Measurements from ENCODE around the gene CSMD2.

DNA sequence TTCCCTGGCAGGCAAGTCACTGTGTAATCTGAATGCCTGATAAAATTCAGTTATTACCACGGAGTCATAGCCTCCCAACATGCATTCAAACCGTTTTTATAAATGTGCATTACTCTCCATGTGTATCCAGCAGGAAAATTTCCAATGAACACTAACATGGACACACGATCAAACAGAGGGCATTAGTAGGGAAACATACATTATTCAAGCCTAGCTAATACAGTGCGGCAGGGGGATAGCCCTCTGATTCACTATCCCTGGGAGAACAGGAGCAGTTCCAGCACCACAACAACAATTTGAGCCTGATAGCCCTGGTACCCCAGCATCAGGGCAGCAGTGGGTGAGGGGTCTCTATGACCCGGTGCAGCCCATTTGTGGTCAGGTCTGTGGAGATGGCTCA, 337.0 kb downstream of the CSMD2 start:
- TF ChIP-seq POLR2A (IDR thresholded peaks at IDR 0.05): no peak
- TF ChIP-seq, protein P1, sequence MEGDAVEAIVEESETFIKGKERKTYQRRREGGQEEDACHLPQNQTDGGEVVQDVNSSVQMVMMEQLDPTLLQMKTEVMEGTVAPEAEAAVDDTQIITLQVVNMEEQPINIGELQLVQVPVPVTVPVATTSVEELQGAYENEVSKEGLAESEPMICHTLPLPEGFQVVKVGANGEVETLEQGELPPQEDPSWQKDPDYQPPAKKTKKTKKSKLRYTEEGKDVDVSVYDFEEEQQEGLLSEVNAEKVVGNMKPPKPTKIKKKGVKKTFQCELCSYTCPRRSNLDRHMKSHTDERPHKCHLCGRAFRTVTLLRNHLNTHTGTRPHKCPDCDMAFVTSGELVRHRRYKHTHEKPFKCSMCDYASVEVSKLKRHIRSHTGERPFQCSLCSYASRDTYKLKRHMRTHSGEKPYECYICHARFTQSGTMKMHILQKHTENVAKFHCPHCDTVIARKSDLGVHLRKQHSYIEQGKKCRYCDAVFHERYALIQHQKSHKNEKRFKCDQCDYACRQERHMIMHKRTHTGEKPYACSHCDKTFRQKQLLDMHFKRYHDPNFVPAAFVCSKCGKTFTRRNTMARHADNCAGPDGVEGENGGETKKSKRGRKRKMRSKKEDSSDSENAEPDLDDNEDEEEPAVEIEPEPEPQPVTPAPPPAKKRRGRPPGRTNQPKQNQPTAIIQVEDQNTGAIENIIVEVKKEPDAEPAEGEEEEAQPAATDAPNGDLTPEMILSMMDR (IDR thresholded peaks at IDR 0.05): no peak
